Esophagus muscularis mucosa (tissue), 3 donors: Measurements from ENCODE around the gene SAMD1.

Experiments
- CTCF ChIP-seq, 3 experiments: fragments of 200-600 bp in 2 of 3; fragments of 450-650 bp in 1 of 3; sonication (generic) in 2 of 3; IDR thresholded peaks; one replicate each; pipeline ENCODE4 v1.5.1; 2017 to 2019; ENCODE audit warnings: antibody characterized with exemption in 3 of 3, mild to moderate bottlenecking in 2 of 3, moderate library complexity in 1 of 3
- POLR2A ChIP-seq: fragments of 450-650 bp; IDR thresholded peaks from one replicate; pipeline ENCODE4 v1.6.1; 2017; ENCODE audit warnings: antibody characterized with exemption, moderate library complexity, mild to moderate bottlenecking, low read depth
- POLR2AphosphoS5 ChIP-seq, 2 donors: sonication (generic); formaldehyde crosslinking; IDR thresholded peaks; one replicate each; pipeline ENCODE4 v1.6.1; 2017; ENCODE audit warnings: antibody characterized with exemption in 2 of 2

- TF ChIP-seq CTCF (IDR thresholded peaks at IDR 0.05) (peak in 2 of 3 experiments; percentile 20 to 29), POLR2AphosphoS5 (IDR thresholded peaks at IDR 0.05) (peak; percentile 66 to 89), POLR2A (peak; percentile 40)
Measured at GRCh38 chr19:14091081-14091812, 696 bp upstream of the SAMD1 start.
